GM12878 (cell line): ENCODE data around the gene PCGF1. TPM values are rescaled to one million over a fixed set of nuclear protein-coding genes. Genes with fewer than 3 reads are reported as not detected.

Experiments used
- ATAC-seq: fragments of 200-7000 bp; cut with Tn5 transposase; 3 replicates; pipeline ENCODE4 v1.9.1; 2020; ENCODE audit warnings: mild to moderate bottlenecking, moderate library complexity
- BruUV-seq: library from RNA; stranded (reverse); fragments of 400-500 nt; replicated peaks from 2 replicates; lab custom pipeline; 2021; lab: Mats Ljungman, UMichigan
- CTCF ChIA-PET: fragments of 300-600 bp; sonication (Branson Sonifier 250); formaldehyde crosslinking; extraction: SDS; loops from one replicate; lab custom pipeline; 2021; ENCODE audit warnings: inconsistent platforms; lab: Yijun Ruan, JAX
- POLR2A ChIA-PET: fragments of 350-600 bp; formaldehyde crosslinking; extraction: SDS; loops from one replicate; lab custom pipeline; 2021; ENCODE audit warnings: inconsistent platforms; lab: Charles Lee
- RAD21 ChIA-PET: fragments of 300-600 bp; sonication (Branson Sonifier 250); formaldehyde crosslinking; loops from one replicate; lab custom pipeline; 2023; ENCODE audit warnings: antibody characterized with exemption; ENCODE audit not compliant: unreplicated experiment; lab: Charles Lee
- SMC1A ChIA-PET: fragments of 300-600 bp; sonication (Branson Sonifier 250); formaldehyde crosslinking; loops from one replicate; lab custom pipeline; 2023; ENCODE audit not compliant: unreplicated experiment, uncharacterized antibody; lab: Charles Lee
- DNase-seq: peaks from one replicate; pipeline ENCODE4 v3.0.0-alpha.2; 2011; ENCODE audit warnings: low read depth, low spot score
- FAIRE-seq: peaks from 3 replicates; lab custom pipeline; 2011; peaks lifted over from hg19 to GRCh38; lab: Jason Lieb, UNC
- H2AFZ ChIP-seq: 2 replicates; pipeline ENCODE4 v1.6.0; 2011; ENCODE audit warnings: low read depth, low read length, control low read depth; ENCODE audit not compliant: control insufficient read depth
- H3K27ac ChIP-seq: 2 replicates; pipeline ENCODE4 v1.5.1; 2011; ENCODE audit warnings: control low read depth; ENCODE audit not compliant: control insufficient read depth, insufficient read depth
- H3K27me3 ChIP-seq, 2 experiments: replicated peaks in 1 of 2; 2 replicates each; pipeline versions ENCODE4 v1.6.0 to v1.6.1; 2011; ENCODE audit warnings: low read length in 1 of 2; ENCODE audit not compliant: control insufficient read depth in 2 of 2, insufficient read depth in 2 of 2
- H3K36me3 ChIP-seq, 2 experiments: 2 replicates each; pipeline ENCODE4 v1.5.1; 2011; ENCODE audit warnings: low read length in 1 of 2; ENCODE audit not compliant: control insufficient read depth in 2 of 2, insufficient read depth in 2 of 2
- H3K4me1 ChIP-seq: 2 replicates; pipeline ENCODE4 v1.6.1; 2011; ENCODE audit warnings: mild to moderate bottlenecking, low read length, moderate library complexity, mixed read lengths; ENCODE audit not compliant: control insufficient read depth, insufficient read depth
- H3K4me2 ChIP-seq: 2 replicates; pipeline ENCODE4 v1.6.0; 2011; ENCODE audit warnings: control low read depth; ENCODE audit not compliant: control insufficient read depth, insufficient read depth
- H3K4me3 ChIP-seq: fragments of 200-600 bp; sonication (generic); 2 replicates; pipeline ENCODE4 v1.5.1; 2016
- H3K79me2 ChIP-seq: 2 replicates; pipeline ENCODE4 v1.6.0; 2011; ENCODE audit warnings: low read length; ENCODE audit not compliant: control insufficient read depth, insufficient read depth
- H3K9ac ChIP-seq: 2 replicates; pipeline ENCODE4 v1.8.0; 2011; ENCODE audit warnings: low read length, control low read depth, mixed read lengths; ENCODE audit not compliant: control insufficient read depth, insufficient read depth
- H3K9me3 ChIP-seq: replicated peaks from 3 replicates; pipeline ENCODE4 v1.5.1; 2011; ENCODE audit warnings: mild to moderate bottlenecking, low read length; ENCODE audit not compliant: control insufficient read depth, insufficient read depth
- H4K20me1 ChIP-seq: 2 replicates; pipeline ENCODE4 v1.6.0; 2011; ENCODE audit not compliant: control insufficient read depth, insufficient read depth
- CREB1 ChIP-seq: IDR thresholded peaks from 2 replicates; pipeline ENCODE4 v1.6.1; 2012; ENCODE audit warnings: low read depth, mild to moderate bottlenecking, inconsistent platforms
- NFYA ChIP-seq: IDR thresholded peaks from 2 replicates; pipeline ENCODE4 v1.6.1; 2011; ENCODE audit warnings: low read depth, mild to moderate bottlenecking, low read length, improper control_type of control experiment, borderline replicate concordance
- NFYB ChIP-seq: IDR thresholded peaks from 2 replicates; pipeline ENCODE4 v1.6.1; 2011; ENCODE audit warnings: low read depth, mild to moderate bottlenecking, low read length, improper control_type of control experiment, moderate library complexity; ENCODE audit not compliant: insufficient read depth
- POLR2A ChIP-seq: IDR thresholded peaks from 2 replicates; pipeline ENCODE4 v1.6.1; 2011; ENCODE audit warnings: low read depth, mild to moderate bottlenecking, low read length
- WGBS: methylation state at CpG from one replicate; pipeline ENCODE4 v1.1.6; 2016; ENCODE audit warnings: low lambda C conversion rate; ENCODE audit not compliant: insufficient replicate concordance, insufficient coverage; ENCODE audit errors: missing lambda C conversion rate; 5-methylcytosine and 5-hydroxymethylcytosine counted together
- in situ Hi-C: fragments of 300-500 bp; cut with MboI; formaldehyde crosslinking; loops from 9 replicates; pipeline ENCODE4 v1.14.3; 2018; ENCODE audit warnings: mixed read lengths
- intact Hi-C: fragments of 100-400 bp; cut with micrococcal nuclease; formaldehyde crosslinking; loops from one replicate; pipeline ENCODE4 v1.14.2; 2022; ENCODE audit not compliant: unreplicated experiment
- polyA plus RNA-seq, 11 experiments: library from polyadenylated mRNA; depleted of rRNA in 4 of 11; unstranded in 6 of 11; stranded (reverse) in 5 of 11; fragments of >200 nt; fragmentation: Nextera tagmentation in 4 of 11; fragmentation: Illumina TruSeq in 1 of 11; extraction: Ambion mirVana in 4 of 11; extraction: Trizol in 1 of 11; gene quantifications; 1 replicate in 1 of 11; 2 replicates in 10 of 11; pipeline versions ENCODE4 v1.2.1 to v1.2.3, GENCODE V29; 2011 to 2016; ENCODE audit warnings: inconsistent platforms in 2 of 11, missing spikeins in 2 of 11, low read depth in 1 of 11
- total RNA-seq, 4 experiments: library from RNA; depleted of rRNA in 3 of 4; stranded (reverse); fragments of >200 nt in 3 of 4; fragmentation: Illumina TruSeq in 1 of 4; extraction: Trizol in 1 of 4; gene quantifications; 2 replicates each; pipeline versions ENCODE4 v1.2.1 to v1.2.3, GENCODE V29; 2013 to 2021
- TF ChIP-seq, protein P1 (sequence below): fragments of 450-650 bp; formaldehyde crosslinking; IDR thresholded peaks from 2 replicates; pipeline ENCODE4 v1.5.0; 2022; ENCODE audit warnings: mild to moderate bottlenecking, missing genetic modification characterization

The PCGF1 gene
- total and polyA plus RNA-seq, 10 of the 15 experiments (the other 5 are each of a cell fraction or from before 2014, with no cell fraction given): 23.1 to 50.8 (median 27.4) TPM

DNA sequence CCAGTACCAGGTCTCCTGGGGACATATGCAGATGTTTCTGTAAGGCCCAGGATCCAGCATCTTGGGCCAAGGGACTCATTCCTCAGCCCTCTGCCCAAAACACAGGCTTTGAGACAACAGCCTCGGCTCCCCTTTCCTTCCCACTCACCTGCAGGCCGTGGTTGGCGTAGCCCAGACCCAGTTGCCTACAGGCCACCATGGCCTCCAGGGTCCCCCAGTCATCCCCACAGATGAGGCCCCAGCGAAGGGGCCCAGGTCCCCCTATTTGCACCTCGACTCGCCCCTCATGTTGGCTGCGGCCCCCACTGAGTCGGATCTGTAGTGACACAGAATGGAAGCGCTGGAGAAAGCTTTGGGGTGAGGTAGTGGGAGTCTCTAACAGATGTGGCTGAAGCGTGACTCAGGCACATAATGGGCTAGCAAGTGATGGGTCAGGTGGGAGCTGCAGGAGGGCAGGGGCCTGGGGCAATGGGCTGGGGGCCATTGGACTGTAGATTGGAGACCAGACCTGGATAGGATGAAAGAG is 28.0 kb upstream of the PCGF1 start (continued):
- TF ChIP-seq, protein P1, sequence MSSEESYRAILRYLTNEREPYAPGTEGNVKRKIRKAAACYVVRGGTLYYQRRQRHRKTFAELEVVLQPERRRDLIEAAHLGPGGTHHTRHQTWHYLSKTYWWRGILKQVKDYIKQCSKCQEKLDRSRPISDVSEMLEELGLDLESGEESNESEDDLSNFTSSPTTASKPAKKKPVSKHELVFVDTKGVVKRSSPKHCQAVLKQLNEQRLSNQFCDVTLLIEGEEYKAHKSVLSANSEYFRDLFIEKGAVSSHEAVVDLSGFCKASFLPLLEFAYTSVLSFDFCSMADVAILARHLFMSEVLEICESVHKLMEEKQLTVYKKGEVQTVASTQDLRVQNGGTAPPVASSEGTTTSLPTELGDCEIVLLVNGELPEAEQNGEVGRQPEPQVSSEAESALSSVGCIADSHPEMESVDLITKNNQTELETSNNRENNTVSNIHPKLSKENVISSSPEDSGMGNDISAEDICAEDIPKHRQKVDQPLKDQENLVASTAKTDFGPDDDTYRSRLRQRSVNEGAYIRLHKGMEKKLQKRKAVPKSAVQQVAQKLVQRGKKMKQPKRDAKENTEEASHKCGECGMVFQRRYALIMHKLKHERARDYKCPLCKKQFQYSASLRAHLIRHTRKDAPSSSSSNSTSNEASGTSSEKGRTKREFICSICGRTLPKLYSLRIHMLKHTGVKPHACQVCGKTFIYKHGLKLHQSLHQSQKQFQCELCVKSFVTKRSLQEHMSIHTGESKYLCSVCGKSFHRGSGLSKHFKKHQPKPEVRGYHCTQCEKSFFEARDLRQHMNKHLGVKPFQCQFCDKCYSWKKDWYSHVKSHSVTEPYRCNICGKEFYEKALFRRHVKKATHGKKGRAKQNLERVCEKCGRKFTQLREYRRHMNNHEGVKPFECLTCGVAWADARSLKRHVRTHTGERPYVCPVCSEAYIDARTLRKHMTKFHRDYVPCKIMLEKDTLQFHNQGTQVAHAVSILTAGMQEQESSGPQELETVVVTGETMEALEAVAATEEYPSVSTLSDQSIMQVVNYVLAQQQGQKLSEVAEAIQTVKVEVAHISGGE (CRISPR knock-in tag): no peak
- TF ChIP-seq NFYA (no peak), NFYB (no peak)

GRCh38 chr2:74534411-74534810 is 26.9 kb upstream of the PCGF1 start:
- ChIA-PET CTCF (interaction anchor here (6.3 to 10.4 kb wide), 4 partner anchors 12 to 52 kb away, joined by 56 to 226 read pairs (median 116); partner anchors contain the start of genes CCDC142, PCGF1 and TTC31), SMC1A (interaction anchor here (5.4 to 9.9 kb wide), 2 partner anchors 12 to 52 kb away, joined by 45 to 208 read pairs; no protein-coding TSS in a partner anchor), POLR2A (no interaction called here), RAD21 (interaction anchor here (1.3 kb wide), 1 partner anchor 54 kb away, joined by 3 read pairs; no protein-coding TSS in a partner anchor)
- in situ Hi-C loops (no loop called here), intact Hi-C loops (no loop called here)
- no peak for ATAC-seq
- no peak for DNase-seq
- Histone ChIP-seq H3K36me3 (peaks cover 8 to 26% of the 10 kb centered on the region in 2 experiments), H3K4me3 (no peak overlapping the region), H4K20me1 (no peaks in the 10 kb centered on the region), H3K9me3 (no peaks in the 10 kb centered on the region), H3K4me2 (no peak overlapping the region), H3K27ac (no peak overlapping the region), H3K79me2 (peaks cover 27% of the 10 kb centered on the region), H3K27me3 (no peaks in the 10 kb centered on the region), H2AFZ (no peak overlapping the region), H3K4me1 (peaks cover 25% of the 10 kb centered on the region), H3K9ac (no peak overlapping the region)
- no peak for FAIRE-seq
- TF ChIP-seq POLR2A (0 out of 2 replicates have a peak, but pooled peaks have one; percentile 31), CREB1 (no peak)
- 87% methylated on average over 12 of the region's 12 CpGs for WGBS
- BruUV-seq: no TSS peak
